Measurements from ENCODE around the gene PDZRN3. TPM values are rescaled to one million over a fixed set of nuclear protein-coding genes. Genes with fewer than 3 reads are reported as not detected.
"Not testable (repeated sequence)": the region's sequence is repeated elsewhere in the genome, so short reads cannot be mapped to it uniquely, and the experiment has no call there.

Gene PDZRN3
- polyA plus RNA-seq, 1 of the 3 experiments (the other 2 are of a cell fraction), result 10.3 TPM

GRCh38 chr3:73465926-73466325 is 158.8 kb downstream of the PDZRN3 start:
- TF ChIP-seq REST (IDR thresholded peaks at IDR 0.05; ENCODE audit: low read depth, low read length) (no peak), IRF3 (IDR thresholded peaks at IDR 0.05; ENCODE audit: low read depth, low read length) (no peak), ZBTB33 (IDR thresholded peaks at IDR 0.05; ENCODE audit: borderline replicate concordance, low read depth) (no peak), EP300 (IDR thresholded peaks at IDR 0.05; ENCODE audit: borderline replicate concordance in 1 of 2, low read depth in 1 of 2, low read length in 1 of 2) (peak in 1 of 2 experiments; percentile 60; a peak in 1 of 4 replicates), USF2 (IDR thresholded peaks at IDR 0.05; ENCODE audit: borderline replicate concordance, low read depth, low read length) (no peak), RAD21 (IDR thresholded peaks at IDR 0.05; ENCODE audit: low read length) (no peak), PBX3 (IDR thresholded peaks at IDR 0.05) (no peak)
- no peak for DNase-seq
- no peak overlapping the region for H3K9ac ChIP-seq
- peaks cover 35% of the 10 kb centered on the region for H3K79me2 ChIP-seq (ENCODE audit: insufficient read depth)
- H3K27ac ChIP-seq (ENCODE audit: low read depth in 2 of 2, low read length in 1 of 2), result peak overlapping the region in 1 of 2 experiments; percentile 90; a peak in 2 of 4 replicates
- H3K4me1 ChIP-seq (ENCODE audit: control insufficient read depth in 1 of 2, insufficient read depth in 2 of 2, low read depth in 1 of 2, low read length in 1 of 2), result peaks cover 0 to 28% of the 10 kb centered on the region in 2 experiments; a peak in 2 of 4 replicates
- CTCF ChIA-PET, result interaction anchor here (2.1 to 7.3 kb wide), 2 partner anchors 9 to 36 kb away, joined by 5 to 60 read pairs; no protein-coding TSS in a partner anchor
- no peaks in the 10 kb centered on the region for H3K27me3 ChIP-seq (ENCODE audit: insufficient read depth)
- no peak overlapping the region for H3K4me3 ChIP-seq (ENCODE audit: low read depth in 2 of 2, low read length in 1 of 2)
- H3K36me3 ChIP-seq (replicated peaks in 1 of 2; ENCODE audit: control insufficient read depth in 1 of 2, insufficient read depth in 2 of 2, low read length in 1 of 2), result peaks cover 0 to 11% of the 10 kb centered on the region in 2 experiments
- POLR2A ChIA-PET, result no interaction called here
- H4K20me1 ChIP-seq (ENCODE audit: insufficient read depth), result peaks cover 80% of the 10 kb centered on the region; the same call in 1 of the 2 replicates
- no peaks in the 10 kb centered on the region for H3K9me2 ChIP-seq
- no peak overlapping the region for H2AFZ ChIP-seq (ENCODE audit: low read depth)
- peaks cover 11% of the 10 kb centered on the region for H3F3A ChIP-seq (replicated peaks; ENCODE audit: insufficient read depth)
- 76% methylated on average over 2 of the region's 2 CpGs for WGBS (ENCODE audit: low lambda C conversion rate)
- H3K9me3 ChIP-seq, result no peaks in the 10 kb centered on the region
- no peak overlapping the region for H3K4me2 ChIP-seq

- POLR2A ChIA-PET; H3K27me3 ChIP-seq (ENCODE audit: insufficient read depth); H3K9ac ChIP-seq; H3K36me3 ChIP-seq (replicated peaks in 1 of 2; ENCODE audit: control insufficient read depth in 1 of 2, insufficient read depth in 2 of 2, low read length in 1 of 2); H3K9me2 ChIP-seq; H3K4me2 ChIP-seq; H3K9me3 ChIP-seq; H3K4me3 ChIP-seq (ENCODE audit: low read depth in 2 of 2, low read length in 1 of 2); DNase-seq; H2AFZ ChIP-seq (ENCODE audit: low read depth): not testable (repeated sequence)
- Histone ChIP-seq H4K20me1 (ENCODE audit: insufficient read depth) (peaks cover 66% of the 10 kb centered on the region; the same call in 1 of the 2 replicates), H3F3A (replicated peaks; ENCODE audit: insufficient read depth) (peaks cover 11% of the 10 kb centered on the region), H3K27ac (ENCODE audit: low read depth in 2 of 2, low read length in 1 of 2) (peak overlapping the region; percentile 11 to 18; a peak in 1 of 4 replicates), H3K79me2 (ENCODE audit: insufficient read depth) (peaks cover 33% of the 10 kb centered on the region), H3K4me1 (ENCODE audit: control insufficient read depth in 1 of 2, insufficient read depth in 2 of 2, low read depth in 1 of 2, low read length in 1 of 2) (peaks cover 0 to 13% of the 10 kb centered on the region in 2 experiments; a peak in 2 of 4 replicates)
- WGBS (ENCODE audit: low lambda C conversion rate), result 84% methylated on average over 5 of the region's 5 CpGs
- CTCF ChIA-PET, result interaction anchor here (0.8 to 1.6 kb wide), 3 partner anchors 39 to 408 kb away, joined by 3 to 6 read pairs (median 3); no protein-coding TSS in a partner anchor
These were observed 160.6 kb downstream of the PDZRN3 start for GRCh38 chr3:73464126-73464525.

Data from SK-N-SH (cell line).